ENCODE results near the gene GRID1.

GRCh38 chr10:86335831-86336230, 30.8 kb downstream of the GRID1 start:
- TF ChIP-seq POLR2A (IDR thresholded peaks at IDR 0.05) = no peak
- TF ChIP-seq, protein P1, sequence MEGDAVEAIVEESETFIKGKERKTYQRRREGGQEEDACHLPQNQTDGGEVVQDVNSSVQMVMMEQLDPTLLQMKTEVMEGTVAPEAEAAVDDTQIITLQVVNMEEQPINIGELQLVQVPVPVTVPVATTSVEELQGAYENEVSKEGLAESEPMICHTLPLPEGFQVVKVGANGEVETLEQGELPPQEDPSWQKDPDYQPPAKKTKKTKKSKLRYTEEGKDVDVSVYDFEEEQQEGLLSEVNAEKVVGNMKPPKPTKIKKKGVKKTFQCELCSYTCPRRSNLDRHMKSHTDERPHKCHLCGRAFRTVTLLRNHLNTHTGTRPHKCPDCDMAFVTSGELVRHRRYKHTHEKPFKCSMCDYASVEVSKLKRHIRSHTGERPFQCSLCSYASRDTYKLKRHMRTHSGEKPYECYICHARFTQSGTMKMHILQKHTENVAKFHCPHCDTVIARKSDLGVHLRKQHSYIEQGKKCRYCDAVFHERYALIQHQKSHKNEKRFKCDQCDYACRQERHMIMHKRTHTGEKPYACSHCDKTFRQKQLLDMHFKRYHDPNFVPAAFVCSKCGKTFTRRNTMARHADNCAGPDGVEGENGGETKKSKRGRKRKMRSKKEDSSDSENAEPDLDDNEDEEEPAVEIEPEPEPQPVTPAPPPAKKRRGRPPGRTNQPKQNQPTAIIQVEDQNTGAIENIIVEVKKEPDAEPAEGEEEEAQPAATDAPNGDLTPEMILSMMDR (IDR thresholded peaks at IDR 0.05) = no peak

Measured in lower leg skin (tissue), 3 donors.